ENCODE results near the gene OR6K6. TPM values are rescaled to one million over a fixed set of nuclear protein-coding genes. Genes with fewer than 3 reads are reported as not detected.

Gene OR6K6
- total RNA-seq, 1 experiment from 2014 or later: not detected

GRCh38 chr1:158801396-158801795 is 46.9 kb downstream of the OR6K6 start:
- POLR2A ChIA-PET (ENCODE audit: low non-redundant PET): no interaction called here
- intact Hi-C loops (cut with micrococcal nuclease; ENCODE audit: unreplicated experiment): no loop called here
- DNase-seq (ENCODE audit: low spot score): no peak
- no peaks in the 10 kb centered on the region for H3K9me3 ChIP-seq (ENCODE audit: low read depth, low read length, poor library complexity, severe bottlenecking)
- H3K27me3 ChIP-seq (replicated peaks; ENCODE audit: insufficient read depth, low read depth, low read length, poor library complexity): peaks cover 33% of the 10 kb centered on the region
- no peak overlapping the region for H3K4me3 ChIP-seq (ENCODE audit: low read depth, low read length, poor library complexity, severe bottlenecking)
- CTCF ChIA-PET: no interaction called here
- BruUV-seq (replicated peaks): no TSS peak
- TF ChIP-seq CTCF (conservative IDR thresholded peaks at IDR 0.05; ENCODE audit: low read depth, low read length): no peak
- TF ChIP-seq EZH2 (IDR thresholded peaks at IDR 0.05; ENCODE audit: borderline replicate concordance, low read depth, low read length, poor library complexity, severe bottlenecking): no peak
- no peaks in the 10 kb centered on the region for H3K4me1 ChIP-seq (ENCODE audit: insufficient read depth, low read length, poor library complexity, severe bottlenecking)
- no peak overlapping the region for H3K27ac ChIP-seq (ENCODE audit: low read depth, low read length, poor library complexity, severe bottlenecking)
- H3K36me3 ChIP-seq (ENCODE audit: insufficient read depth, low read length, poor library complexity, severe bottlenecking): no peaks in the 10 kb centered on the region

DNA sequence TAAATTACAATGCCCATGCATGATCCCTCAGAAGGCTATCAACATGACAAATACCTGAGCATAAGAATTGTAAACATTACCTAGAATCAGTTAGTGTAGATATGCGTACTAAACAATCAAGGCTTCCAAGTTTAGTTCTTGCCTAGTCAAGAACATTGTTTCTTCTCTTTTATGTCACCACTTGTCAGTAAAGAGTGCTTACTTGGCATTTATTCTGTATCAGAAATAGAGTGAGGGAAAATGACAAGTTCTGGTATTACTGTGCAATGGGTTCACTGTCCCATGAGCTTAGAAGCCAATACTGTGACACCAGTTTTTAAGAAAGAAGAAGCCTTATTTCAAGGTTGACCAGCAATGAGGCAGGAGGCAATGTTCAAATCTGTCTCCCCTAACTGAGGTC is 49.2 kb downstream of the OR6K6 start:
- TF ChIP-seq EZH2 (IDR thresholded peaks at IDR 0.05; ENCODE audit: borderline replicate concordance, low read depth, low read length, poor library complexity, severe bottlenecking): no peak
- TF ChIP-seq CTCF (conservative IDR thresholded peaks at IDR 0.05; ENCODE audit: low read depth, low read length): no peak
- no TSS peak for BruUV-seq (replicated peaks)
- no peak overlapping the region for H3K27ac ChIP-seq (ENCODE audit: low read depth, low read length, poor library complexity, severe bottlenecking)
- H3K27me3 ChIP-seq (replicated peaks; ENCODE audit: insufficient read depth, low read depth, low read length, poor library complexity): peaks cover 28% of the 10 kb centered on the region
- H3K4me3 ChIP-seq (ENCODE audit: low read depth, low read length, poor library complexity, severe bottlenecking): no peak overlapping the region
- intact Hi-C loops (cut with micrococcal nuclease; ENCODE audit: unreplicated experiment): no loop called here
- no peak for DNase-seq (ENCODE audit: low spot score)
- H3K4me1 ChIP-seq (ENCODE audit: insufficient read depth, low read length, poor library complexity, severe bottlenecking): no peaks in the 10 kb centered on the region
- CTCF ChIA-PET: no interaction called here
- POLR2A ChIA-PET (ENCODE audit: low non-redundant PET): no interaction called here
- H3K9me3 ChIP-seq (ENCODE audit: low read depth, low read length, poor library complexity, severe bottlenecking): no peaks in the 10 kb centered on the region
- no peaks in the 10 kb centered on the region for H3K36me3 ChIP-seq (ENCODE audit: insufficient read depth, low read length, poor library complexity, severe bottlenecking)

Other genes starting within 250 kb of the OR6K6 start
- gene OR6Y1, start 200.3 kb upstream of the OR6K6 start, total RNA-seq (2021): not detected in 2 replicates
- gene OR6P1, start 184.1 kb upstream of the OR6K6 start, total RNA-seq (2021): not detected in 2 replicates
- gene OR10X1, start 174.8 kb upstream of the OR6K6 start, total RNA-seq (2021): not detected in 2 replicates
- gene OR10Z1, start 149.5 kb upstream of the OR6K6 start, total RNA-seq (2021): not detected in 2 replicates
- gene SPTA1, start 68.0 kb upstream of the OR6K6 start, total RNA-seq (2021): not detected in 2 replicates
- gene OR6K2, start 54.1 kb upstream of the OR6K6 start, total RNA-seq (2021): not detected in 2 replicates
- gene OR6K3, start 34.0 kb upstream of the OR6K6 start, total RNA-seq (2021): not detected in 2 replicates
- not detected in 2 replicates for gene OR6N1, start 17.5 kb downstream of the OR6K6 start, total RNA-seq (2021)
- not detected in 2 replicates for gene OR6N2, start 26.5 kb downstream of the OR6K6 start, total RNA-seq (2021)
- gene MNDA, start 76.6 kb downstream of the OR6K6 start, total RNA-seq (2021): not detected in 2 replicates
- gene PYHIN1, start 176.8 kb downstream of the OR6K6 start, total RNA-seq (2021): not detected in 2 replicates